Mesodermal cell (in vitro differentiated cells): ENCODE results near the gene PNPLA7.
"Not testable (repeated sequence)": the region's sequence is repeated elsewhere in the genome, so short reads cannot be mapped to it uniquely, and the experiment has no call there.

Experiments used
- H3K27ac ChIP-seq: 2 replicates; pipeline ENCODE4 v1.7.0; 2013; ENCODE audit warnings: mild to moderate bottlenecking, low read depth, low read length, moderate library complexity; ENCODE audit not compliant: severe bottlenecking
- H3K36me3 ChIP-seq: 2 replicates; pipeline ENCODE4 v1.7.1; 2013; ENCODE audit warnings: mild to moderate bottlenecking, low read length, moderate library complexity; ENCODE audit not compliant: control insufficient read depth, insufficient read depth
- H3K4me1 ChIP-seq: one replicate; pipeline ENCODE4 v1.7.1; 2013; ENCODE audit warnings: mild to moderate bottlenecking, low read length; ENCODE audit not compliant: insufficient read depth, control insufficient read depth, poor library complexity, severe bottlenecking
- H3K4me3 ChIP-seq: 2 replicates; pipeline ENCODE4 v1.7.0; 2013; ENCODE audit warnings: low read length, control low read depth, mild to moderate bottlenecking; ENCODE audit not compliant: insufficient read depth, poor library complexity, severe bottlenecking; ENCODE audit errors: extremely low read depth
- H3K9me3 ChIP-seq: 2 replicates; pipeline ENCODE4 v1.7.1; 2013; ENCODE audit warnings: mild to moderate bottlenecking, low read length, moderate library complexity; ENCODE audit not compliant: control insufficient read depth
- WGBS, 2 experiments: methylation state at CpG; one replicate each; pipeline ENCODE4 v1.1.5; 2013; ENCODE audit warnings: missing lambda C conversion rate in 2 of 2; ENCODE audit not compliant: insufficient coverage in 2 of 2; 5-methylcytosine and 5-hydroxymethylcytosine counted together

PNPLA7 gene

GRCh38 chr9:137470785-137471184, 79.4 kb downstream of the PNPLA7 start:
- WGBS, 2 experiments, result 87 to 88% methylated on average over 4 to 6 of the region's 7 CpGs
- Histone ChIP-seq H3K4me3 (no peak overlapping the region), H3K4me1 (no peaks in the 10 kb centered on the region), H3K9me3 (peaks cover 15% of the 10 kb centered on the region), H3K36me3 (no peaks in the 10 kb centered on the region), H3K27ac (no peak overlapping the region)

GRCh38 chr9:137467896-137468295, 82.3 kb downstream of the PNPLA7 start:
- H3K9me3 ChIP-seq, result no peaks in the 10 kb centered on the region
- no peak overlapping the region for H3K27ac ChIP-seq
- no peak overlapping the region for H3K4me3 ChIP-seq
- no peaks in the 10 kb centered on the region for H3K36me3 ChIP-seq
- H3K4me1 ChIP-seq, result no peaks in the 10 kb centered on the region
- WGBS, 2 experiments, result 92% methylated on average over 5 to 6 of the region's 7 CpGs

GRCh38 chr9:137467161-137467581, 83.0 kb downstream of the PNPLA7 start:
- no peak overlapping the region for H3K4me3 ChIP-seq
- H3K4me1 ChIP-seq, result no peaks in the 10 kb centered on the region
- 89 to 92% methylated on average over 16 of the region's 16 CpGs for WGBS, 2 experiments
- no peak overlapping the region for H3K27ac ChIP-seq
- no peaks in the 10 kb centered on the region for H3K9me3 ChIP-seq
- H3K36me3 ChIP-seq, result no peaks in the 10 kb centered on the region

- H3K36me3 ChIP-seq, H3K9me3 ChIP-seq, H3K4me3 ChIP-seq, H3K27ac ChIP-seq, H3K4me1 ChIP-seq: not testable (repeated sequence)
- 92 to 95% methylated on average over 31 to 32 of the region's 35 CpGs for WGBS, 2 experiments
Observed at GRCh38 chr9:137466389-137467085, 83.7 kb downstream of the PNPLA7 start.

- Histone ChIP-seq H3K36me3 (no peaks in the 10 kb centered on the region), H3K4me3 (no peak overlapping the region), H3K27ac (no peak overlapping the region), H3K9me3 (no peaks in the 10 kb centered on the region), H3K4me1 (no peaks in the 10 kb centered on the region)
- WGBS, 2 experiments, result 91 to 93% methylated on average over 21 to 23 of the region's 23 CpGs
Observed at GRCh38 chr9:137465720-137466388, 84.3 kb downstream of the PNPLA7 start.

- Histone ChIP-seq H3K4me1 (no peaks in the 10 kb centered on the region), H3K27ac (no peak overlapping the region), H3K36me3 (no peaks in the 10 kb centered on the region), H3K9me3 (no peaks in the 10 kb centered on the region), H3K4me3 (no peak overlapping the region)
- WGBS, 2 experiments, result 92 to 93% methylated on average over 13 to 19 of the region's 23 CpGs
Observed at GRCh38 chr9:137465000-137465719, 85.0 kb downstream of the PNPLA7 start.

GRCh38 chr9:137464291-137464999, 85.8 kb downstream of the PNPLA7 start:
- H3K27ac ChIP-seq, result no peak overlapping the region
- H3K9me3 ChIP-seq, result no peaks in the 10 kb centered on the region
- peaks cover 2% of the 10 kb centered on the region for H3K4me1 ChIP-seq
- WGBS, 2 experiments, result 91 to 92% methylated on average over 27 of the region's 28 CpGs
- no peak overlapping the region for H3K4me3 ChIP-seq
- H3K36me3 ChIP-seq, result no peaks in the 10 kb centered on the region

GRCh38 chr9:137463931-137464290, 86.3 kb downstream of the PNPLA7 start:
- Histone ChIP-seq H3K9me3 (no peaks in the 10 kb centered on the region), H3K27ac (no peak overlapping the region), H3K4me1 (peaks cover 2% of the 10 kb centered on the region), H3K4me3 (no peak overlapping the region), H3K36me3 (no peaks in the 10 kb centered on the region)
- WGBS, 2 experiments, result 92 to 93% methylated on average over 10 to 18 of the region's 18 CpGs

- Histone ChIP-seq H3K27ac (no peak overlapping the region), H3K9me3 (no peaks in the 10 kb centered on the region), H3K36me3 (no peaks in the 10 kb centered on the region), H3K4me3 (no peak overlapping the region), H3K4me1 (peaks cover 2% of the 10 kb centered on the region)
- WGBS, 2 experiments, result 92 to 95% methylated on average over 28 to 30 of the region's 30 CpGs
Observed at GRCh38 chr9:137462986-137463930, 86.9 kb downstream of the PNPLA7 start.
